Cardiac muscle cell (in vitro differentiated cells and primary cell): ENCODE measurements around the gene SAMSN1. TPM values are rescaled to one million over a fixed set of nuclear protein-coding genes. Genes with fewer than 3 reads are reported as not detected.

Experiments
- DNase-seq, 2 donors: peaks; one replicate each; pipeline versions ENCODE4 v3.0.0 to v3.0.0-alpha.2; 2010 to 2017; ENCODE audit warnings: low read depth in 1 of 2, low spot score in 1 of 2
- H3K27ac ChIP-seq: fragments of 200-600 bp; sonication (generic); 2 replicates; pipeline ENCODE4 v1.5.1; 2016
- H3K27me3 ChIP-seq: fragments of 200-600 bp; sonication (generic); 2 replicates; pipeline ENCODE4 v1.6.0; 2016; ENCODE audit warnings: control low read depth
- H3K36me3 ChIP-seq: fragments of 200-600 bp; sonication (generic); 2 replicates; pipeline ENCODE4 v1.5.1; 2016; ENCODE audit warnings: control low read depth
- H3K4me1 ChIP-seq: fragments of 200-600 bp; sonication (generic); 2 replicates; pipeline ENCODE4 v1.8.1; 2017; ENCODE audit warnings: low read depth, mild to moderate bottlenecking, mixed run types
- H3K4me3 ChIP-seq: fragments of 200-600 bp; sonication (generic); 2 replicates; pipeline ENCODE4 v1.5.1; 2016; ENCODE audit warnings: mild to moderate bottlenecking
- H3K9me3 ChIP-seq: fragments of 200-600 bp; sonication (generic); 2 replicates; pipeline ENCODE4 v1.5.1; 2017; ENCODE audit warnings: low read depth, mild to moderate bottlenecking, control low read depth
- polyA plus RNA-seq: library from polyadenylated mRNA; unstranded; fragments of >200 nt; fragmentation: Nextera tagmentation; extraction: Ambion mirVana; gene quantifications from 2 replicates; pipeline ENCODE4 v1.2.1, GENCODE V29; 2016
- total RNA-seq: library from RNA; depleted of rRNA; stranded (reverse); fragments of >200 nt; gene quantifications from 2 replicates; pipeline ENCODE4 v1.2.3, GENCODE V29; 2016
- TF ChIP-seq, protein P1 (sequence below): IDR thresholded peaks from 2 replicates; pipeline ENCODE4 v1.5.1; 2012; ENCODE audit warnings: low read depth, mild to moderate bottlenecking, low read length

Gene SAMSN1
- total and polyA plus RNA-seq, 2 experiments from 2014 or later: 0.42 to 1.0 TPM

DNA sequence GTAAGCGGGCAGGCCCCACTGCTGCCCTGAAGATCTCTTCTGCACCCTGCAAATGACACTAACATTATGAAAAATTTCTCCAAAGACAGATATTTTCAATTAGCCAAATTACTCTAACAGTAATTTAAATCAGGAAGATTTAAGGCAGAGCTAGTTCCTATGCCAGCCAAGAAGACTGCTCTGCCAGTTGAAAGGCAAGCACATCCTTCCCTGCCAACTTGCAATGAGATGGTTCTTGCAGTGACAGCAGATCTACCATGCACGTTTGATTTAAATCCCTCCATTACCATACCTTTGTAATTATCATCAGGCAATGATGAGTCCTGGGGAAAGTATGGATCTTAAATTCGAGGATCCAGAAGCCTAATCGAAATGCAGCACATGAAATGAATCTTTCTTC, 76.5 kb downstream of the SAMSN1 start:
- peaks cover 3% of the 10 kb centered on the region for H3K4me1 ChIP-seq
- no peak overlapping the region for H3K4me3 ChIP-seq
- no peak overlapping the region for H3K27ac ChIP-seq
- no peaks in the 10 kb centered on the region for H3K9me3 ChIP-seq
- no peaks in the 10 kb centered on the region for H3K27me3 ChIP-seq
- no peaks in the 10 kb centered on the region for H3K36me3 ChIP-seq
- TF ChIP-seq, protein P1, sequence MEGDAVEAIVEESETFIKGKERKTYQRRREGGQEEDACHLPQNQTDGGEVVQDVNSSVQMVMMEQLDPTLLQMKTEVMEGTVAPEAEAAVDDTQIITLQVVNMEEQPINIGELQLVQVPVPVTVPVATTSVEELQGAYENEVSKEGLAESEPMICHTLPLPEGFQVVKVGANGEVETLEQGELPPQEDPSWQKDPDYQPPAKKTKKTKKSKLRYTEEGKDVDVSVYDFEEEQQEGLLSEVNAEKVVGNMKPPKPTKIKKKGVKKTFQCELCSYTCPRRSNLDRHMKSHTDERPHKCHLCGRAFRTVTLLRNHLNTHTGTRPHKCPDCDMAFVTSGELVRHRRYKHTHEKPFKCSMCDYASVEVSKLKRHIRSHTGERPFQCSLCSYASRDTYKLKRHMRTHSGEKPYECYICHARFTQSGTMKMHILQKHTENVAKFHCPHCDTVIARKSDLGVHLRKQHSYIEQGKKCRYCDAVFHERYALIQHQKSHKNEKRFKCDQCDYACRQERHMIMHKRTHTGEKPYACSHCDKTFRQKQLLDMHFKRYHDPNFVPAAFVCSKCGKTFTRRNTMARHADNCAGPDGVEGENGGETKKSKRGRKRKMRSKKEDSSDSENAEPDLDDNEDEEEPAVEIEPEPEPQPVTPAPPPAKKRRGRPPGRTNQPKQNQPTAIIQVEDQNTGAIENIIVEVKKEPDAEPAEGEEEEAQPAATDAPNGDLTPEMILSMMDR: no peak
- no peak for DNase-seq

DNA sequence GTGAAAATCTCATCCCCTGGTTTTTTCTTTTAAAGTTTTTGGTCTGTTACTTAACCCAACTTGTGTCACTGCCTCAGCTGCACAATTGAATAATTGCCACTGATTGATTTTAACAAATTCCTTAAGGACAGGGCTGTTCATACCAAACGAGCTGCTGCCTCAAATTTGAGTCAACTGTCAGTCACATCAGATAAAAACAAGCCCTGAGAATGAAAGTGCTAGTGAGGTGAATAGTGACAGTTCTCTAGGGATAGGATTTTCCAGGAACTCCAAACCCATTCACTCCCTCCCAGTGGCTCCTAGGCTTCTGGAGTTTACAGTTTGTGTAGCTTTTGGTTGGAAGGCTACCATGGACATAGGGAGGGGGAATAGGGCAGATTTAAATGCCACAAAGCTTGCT, 79.4 kb downstream of the SAMSN1 start:
- TF ChIP-seq, protein P1: no peak
- no peak for DNase-seq
- H3K27ac ChIP-seq: no peak overlapping the region
- H3K4me1 ChIP-seq: peaks cover 3% of the 10 kb centered on the region
- H3K9me3 ChIP-seq: no peaks in the 10 kb centered on the region
- H3K36me3 ChIP-seq: no peaks in the 10 kb centered on the region
- no peaks in the 10 kb centered on the region for H3K27me3 ChIP-seq
- H3K4me3 ChIP-seq: no peak overlapping the region

DNA sequence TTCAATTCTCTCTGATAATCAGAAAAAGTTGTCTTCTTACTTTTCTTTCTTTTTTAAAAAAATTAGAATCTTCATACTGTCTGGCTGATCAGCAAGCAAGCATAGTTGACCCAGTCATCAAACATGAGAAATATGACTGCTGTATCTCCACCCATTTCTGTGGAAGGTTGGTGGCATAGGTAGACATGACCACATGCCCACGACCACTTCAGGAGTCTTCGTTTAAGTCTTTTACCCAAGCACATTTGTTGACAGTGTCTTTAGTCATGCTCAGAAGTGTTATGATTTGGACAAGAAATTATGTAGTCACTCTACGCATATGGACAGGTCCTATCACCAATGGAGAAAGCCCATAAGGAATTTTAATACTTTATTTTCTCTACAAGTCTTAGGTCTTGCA, 88.4 kb downstream of the SAMSN1 start:
- no peak for DNase-seq
- no peaks in the 10 kb centered on the region for H3K27me3 ChIP-seq
- no peaks in the 10 kb centered on the region for H3K36me3 ChIP-seq
- H3K4me1 ChIP-seq: peaks cover 24% of the 10 kb centered on the region
- no peak overlapping the region for H3K27ac ChIP-seq
- no peak overlapping the region for H3K4me3 ChIP-seq
- H3K9me3 ChIP-seq: no peaks in the 10 kb centered on the region
- TF ChIP-seq, protein P1: no peak

DNA sequence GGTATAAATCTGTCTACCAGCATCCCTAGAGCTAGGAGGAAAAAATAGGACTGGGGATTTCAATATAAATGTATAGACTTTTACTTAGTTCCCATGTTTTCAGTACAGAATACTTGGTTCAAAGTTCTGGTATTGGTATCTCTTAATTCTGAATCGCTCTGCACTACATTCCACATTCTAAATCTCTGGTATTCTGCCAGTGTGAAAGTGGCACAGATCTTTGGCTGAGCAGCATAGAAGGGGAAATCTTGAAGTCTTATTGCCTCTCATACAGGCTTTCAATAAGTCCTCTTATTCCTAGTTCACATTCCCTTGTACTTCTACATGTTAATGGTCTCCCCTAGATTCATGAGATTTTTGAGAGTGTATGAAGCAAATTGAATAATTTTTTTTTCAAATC, 89.2 kb downstream of the SAMSN1 start:
- no peak overlapping the region for H3K4me3 ChIP-seq
- no peaks in the 10 kb centered on the region for H3K9me3 ChIP-seq
- no peak overlapping the region for H3K27ac ChIP-seq
- H3K27me3 ChIP-seq: no peaks in the 10 kb centered on the region
- H3K36me3 ChIP-seq: no peaks in the 10 kb centered on the region
- H3K4me1 ChIP-seq: peaks cover 32% of the 10 kb centered on the region
- TF ChIP-seq, protein P1: no peak
- DNase-seq: no peak

DNA sequence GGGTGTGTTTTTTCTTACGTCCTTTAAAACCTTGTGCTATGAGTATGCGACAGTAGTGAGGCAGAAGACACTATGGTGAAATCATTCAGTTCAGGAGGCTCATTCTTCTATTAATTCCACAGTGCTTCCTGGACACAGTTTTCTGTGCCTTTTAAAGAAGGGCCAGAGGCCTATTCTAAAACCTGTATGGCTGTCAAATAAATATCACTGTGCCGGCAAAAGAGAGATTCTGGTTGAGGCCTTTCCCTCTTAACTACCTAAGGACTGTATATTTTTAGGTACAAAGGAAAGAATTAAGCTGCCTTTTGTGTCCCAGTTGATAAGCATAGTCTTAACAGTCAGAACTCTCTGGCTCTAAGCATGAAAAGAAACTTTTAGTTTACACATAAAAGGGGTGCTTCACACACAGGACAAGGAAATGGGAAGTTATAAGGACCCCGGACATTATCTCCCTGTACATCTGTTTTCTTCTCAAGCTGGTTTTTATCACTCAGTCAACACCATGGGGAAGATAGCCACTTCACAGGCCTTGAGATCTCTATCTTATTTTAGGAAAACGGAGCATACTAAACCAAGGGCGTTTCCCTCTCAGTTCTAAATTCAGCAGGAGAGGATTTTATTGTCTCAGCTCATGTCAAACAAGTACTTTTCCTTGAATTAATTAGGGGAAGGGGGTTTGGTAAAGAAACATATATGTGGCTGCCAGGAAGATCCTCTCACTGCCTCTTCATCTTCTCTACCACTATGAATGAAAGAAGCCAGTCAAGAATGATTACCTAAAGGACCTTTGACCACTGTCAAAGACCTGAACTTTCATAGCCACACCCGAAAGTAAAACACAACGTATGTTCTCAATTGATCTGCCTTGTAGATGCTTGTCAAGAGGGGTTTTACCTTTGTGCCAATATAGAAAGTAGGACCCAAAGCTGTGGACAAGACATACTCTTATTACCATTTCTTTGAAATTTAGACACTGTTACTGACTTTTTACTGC, 91.8 kb downstream of the SAMSN1 start:
- Histone ChIP-seq H3K4me1 (peaks cover 38% of the 10 kb centered on the region), H3K4me3 (no peak overlapping the region), H3K27me3 (no peaks in the 10 kb centered on the region), H3K27ac (peak overlapping the region; percentile 90), H3K9me3 (no peaks in the 10 kb centered on the region), H3K36me3 (no peaks in the 10 kb centered on the region)
- TF ChIP-seq, protein P1: no peak
- peak in 1 of 2 donors; percentile 7 for DNase-seq
